K562 (cell line): ENCODE data around the gene LAMB3. TPM values are rescaled to one million over a fixed set of nuclear protein-coding genes. Genes with fewer than 3 reads are reported as not detected.

Experiments used
- ARHGAP35 ChIP-seq: fragments of 450-650 bp; IDR thresholded peaks from 2 replicates; pipeline ENCODE4 v1.6.1; 2018; ENCODE audit not compliant: partially characterized antibody
- CBFA2T2 ChIP-seq: fragments of 450-650 bp; conservative IDR thresholded peaks from 2 replicates; pipeline ENCODE4 v1.6.1; 2017; ENCODE audit warnings: mild to moderate bottlenecking
- CBX2 ChIP-seq: fragments of 200-600 bp; sonication (generic); IDR thresholded peaks from one replicate; pipeline ENCODE4 v1.6.1; 2012; ENCODE audit warnings: mild to moderate bottlenecking, low read length, inconsistent platforms; ENCODE audit not compliant: insufficient read depth, poor library complexity, severe bottlenecking
- FOXJ2 ChIP-seq: fragments of 200-800 bp; sonication (Bioruptor generic); IDR thresholded peaks from 2 replicates; pipeline ENCODE4 v1.6.1; 2016; ENCODE audit warnings: missing genetic modification characterization, missing compliant biosample characterization
- JUNB ChIP-seq: fragments of 450-650 bp; formaldehyde crosslinking; conservative IDR thresholded peaks from 2 replicates; pipeline ENCODE4 v1.4.0; 2020; ENCODE audit warnings: mild to moderate bottlenecking
- JUND ChIP-seq, 2 experiments: IDR thresholded peaks; 2 replicates in 1 of 2; 3 replicates in 1 of 2; pipeline ENCODE4 v1.6.1; 2011; ENCODE audit warnings: borderline replicate concordance in 2 of 2, low read depth in 2 of 2, low read length in 2 of 2, improper control_type of control experiment in 1 of 2, missing biosample characterization in 1 of 2, missing genetic modification characterization in 1 of 2, missing genetic modification reagents in 1 of 2
- MED1 ChIP-seq: sonication (generic); formaldehyde crosslinking; IDR thresholded peaks from 2 replicates; pipeline ENCODE4 v1.8.1; 2023; ENCODE audit warnings: missing genetic modification reagents, borderline replicate concordance
- MNT ChIP-seq, 2 experiments: fragments of 450-650 bp; conservative IDR thresholded peaks; 2 replicates each; pipeline ENCODE4 v1.6.1; 2017; ENCODE audit warnings: mild to moderate bottlenecking in 2 of 2, moderate library complexity in 2 of 2
- SIN3B ChIP-seq: fragments of 450-650 bp; IDR thresholded peaks from 2 replicates; pipeline ENCODE4 v1.6.1; 2017; ENCODE audit warnings: low read depth, mild to moderate bottlenecking, moderate library complexity
- USF1 ChIP-seq: sonication (generic); formaldehyde crosslinking; IDR thresholded peaks from 2 replicates; pipeline ENCODE4 v1.9.0; 2022; ENCODE audit warnings: mild to moderate bottlenecking, missing genetic modification reagents
- YBX1 ChIP-seq: fragments of 450-650 bp; IDR thresholded peaks from 2 replicates; pipeline ENCODE4 v1.7.1; 2016; ENCODE audit warnings: mild to moderate bottlenecking
- ZNF263 ChIP-seq: sonication (generic); formaldehyde crosslinking; IDR thresholded peaks from 2 replicates; pipeline ENCODE4 v1.8.0; 2022; ENCODE audit warnings: mild to moderate bottlenecking, missing genetic modification reagents, borderline replicate concordance
- polyA plus RNA-seq, 8 experiments: library from polyadenylated mRNA; depleted of rRNA in 4 of 8; stranded (reverse) in 5 of 8; unstranded in 3 of 8; fragments of >200 nt; fragmentation: Nextera tagmentation in 2 of 8; fragmentation: Illumina TruSeq in 1 of 8; extraction: Ambion mirVana in 2 of 8; extraction: Trizol in 1 of 8; gene quantifications; 2 replicates each; pipeline versions ENCODE4 v1.2.1 to v1.2.3, GENCODE V29; 2011 to 2014; ENCODE audit warnings: inconsistent platforms in 1 of 8, missing spikeins in 1 of 8
- total RNA-seq, 7 experiments: library from RNA; depleted of rRNA in 6 of 7; stranded (reverse); fragments of >200 nt in 6 of 7; fragmentation: Illumina TruSeq in 2 of 7; extraction: Trizol in 2 of 7; gene quantifications; 2 replicates each; pipeline versions ENCODE4 v1.2.1 to v1.2.3, GENCODE V29; 2011 to 2021; ENCODE audit warnings: low replicate concordance in 1 of 7
- TF ChIP-seq, protein P1 (sequence below): fragments of 450-650 bp; IDR thresholded peaks from 2 replicates; pipeline ENCODE4 v1.6.1; 2016; ENCODE audit warnings: mild to moderate bottlenecking, moderate library complexity

Gene LAMB3
- total and polyA plus RNA-seq, 9 of the 15 experiments (the other 6 are each of a cell fraction or from before 2014, with no cell fraction given), result 0.08 to 1.3 (median 0.91) TPM

- TF ChIP-seq, protein P1, sequence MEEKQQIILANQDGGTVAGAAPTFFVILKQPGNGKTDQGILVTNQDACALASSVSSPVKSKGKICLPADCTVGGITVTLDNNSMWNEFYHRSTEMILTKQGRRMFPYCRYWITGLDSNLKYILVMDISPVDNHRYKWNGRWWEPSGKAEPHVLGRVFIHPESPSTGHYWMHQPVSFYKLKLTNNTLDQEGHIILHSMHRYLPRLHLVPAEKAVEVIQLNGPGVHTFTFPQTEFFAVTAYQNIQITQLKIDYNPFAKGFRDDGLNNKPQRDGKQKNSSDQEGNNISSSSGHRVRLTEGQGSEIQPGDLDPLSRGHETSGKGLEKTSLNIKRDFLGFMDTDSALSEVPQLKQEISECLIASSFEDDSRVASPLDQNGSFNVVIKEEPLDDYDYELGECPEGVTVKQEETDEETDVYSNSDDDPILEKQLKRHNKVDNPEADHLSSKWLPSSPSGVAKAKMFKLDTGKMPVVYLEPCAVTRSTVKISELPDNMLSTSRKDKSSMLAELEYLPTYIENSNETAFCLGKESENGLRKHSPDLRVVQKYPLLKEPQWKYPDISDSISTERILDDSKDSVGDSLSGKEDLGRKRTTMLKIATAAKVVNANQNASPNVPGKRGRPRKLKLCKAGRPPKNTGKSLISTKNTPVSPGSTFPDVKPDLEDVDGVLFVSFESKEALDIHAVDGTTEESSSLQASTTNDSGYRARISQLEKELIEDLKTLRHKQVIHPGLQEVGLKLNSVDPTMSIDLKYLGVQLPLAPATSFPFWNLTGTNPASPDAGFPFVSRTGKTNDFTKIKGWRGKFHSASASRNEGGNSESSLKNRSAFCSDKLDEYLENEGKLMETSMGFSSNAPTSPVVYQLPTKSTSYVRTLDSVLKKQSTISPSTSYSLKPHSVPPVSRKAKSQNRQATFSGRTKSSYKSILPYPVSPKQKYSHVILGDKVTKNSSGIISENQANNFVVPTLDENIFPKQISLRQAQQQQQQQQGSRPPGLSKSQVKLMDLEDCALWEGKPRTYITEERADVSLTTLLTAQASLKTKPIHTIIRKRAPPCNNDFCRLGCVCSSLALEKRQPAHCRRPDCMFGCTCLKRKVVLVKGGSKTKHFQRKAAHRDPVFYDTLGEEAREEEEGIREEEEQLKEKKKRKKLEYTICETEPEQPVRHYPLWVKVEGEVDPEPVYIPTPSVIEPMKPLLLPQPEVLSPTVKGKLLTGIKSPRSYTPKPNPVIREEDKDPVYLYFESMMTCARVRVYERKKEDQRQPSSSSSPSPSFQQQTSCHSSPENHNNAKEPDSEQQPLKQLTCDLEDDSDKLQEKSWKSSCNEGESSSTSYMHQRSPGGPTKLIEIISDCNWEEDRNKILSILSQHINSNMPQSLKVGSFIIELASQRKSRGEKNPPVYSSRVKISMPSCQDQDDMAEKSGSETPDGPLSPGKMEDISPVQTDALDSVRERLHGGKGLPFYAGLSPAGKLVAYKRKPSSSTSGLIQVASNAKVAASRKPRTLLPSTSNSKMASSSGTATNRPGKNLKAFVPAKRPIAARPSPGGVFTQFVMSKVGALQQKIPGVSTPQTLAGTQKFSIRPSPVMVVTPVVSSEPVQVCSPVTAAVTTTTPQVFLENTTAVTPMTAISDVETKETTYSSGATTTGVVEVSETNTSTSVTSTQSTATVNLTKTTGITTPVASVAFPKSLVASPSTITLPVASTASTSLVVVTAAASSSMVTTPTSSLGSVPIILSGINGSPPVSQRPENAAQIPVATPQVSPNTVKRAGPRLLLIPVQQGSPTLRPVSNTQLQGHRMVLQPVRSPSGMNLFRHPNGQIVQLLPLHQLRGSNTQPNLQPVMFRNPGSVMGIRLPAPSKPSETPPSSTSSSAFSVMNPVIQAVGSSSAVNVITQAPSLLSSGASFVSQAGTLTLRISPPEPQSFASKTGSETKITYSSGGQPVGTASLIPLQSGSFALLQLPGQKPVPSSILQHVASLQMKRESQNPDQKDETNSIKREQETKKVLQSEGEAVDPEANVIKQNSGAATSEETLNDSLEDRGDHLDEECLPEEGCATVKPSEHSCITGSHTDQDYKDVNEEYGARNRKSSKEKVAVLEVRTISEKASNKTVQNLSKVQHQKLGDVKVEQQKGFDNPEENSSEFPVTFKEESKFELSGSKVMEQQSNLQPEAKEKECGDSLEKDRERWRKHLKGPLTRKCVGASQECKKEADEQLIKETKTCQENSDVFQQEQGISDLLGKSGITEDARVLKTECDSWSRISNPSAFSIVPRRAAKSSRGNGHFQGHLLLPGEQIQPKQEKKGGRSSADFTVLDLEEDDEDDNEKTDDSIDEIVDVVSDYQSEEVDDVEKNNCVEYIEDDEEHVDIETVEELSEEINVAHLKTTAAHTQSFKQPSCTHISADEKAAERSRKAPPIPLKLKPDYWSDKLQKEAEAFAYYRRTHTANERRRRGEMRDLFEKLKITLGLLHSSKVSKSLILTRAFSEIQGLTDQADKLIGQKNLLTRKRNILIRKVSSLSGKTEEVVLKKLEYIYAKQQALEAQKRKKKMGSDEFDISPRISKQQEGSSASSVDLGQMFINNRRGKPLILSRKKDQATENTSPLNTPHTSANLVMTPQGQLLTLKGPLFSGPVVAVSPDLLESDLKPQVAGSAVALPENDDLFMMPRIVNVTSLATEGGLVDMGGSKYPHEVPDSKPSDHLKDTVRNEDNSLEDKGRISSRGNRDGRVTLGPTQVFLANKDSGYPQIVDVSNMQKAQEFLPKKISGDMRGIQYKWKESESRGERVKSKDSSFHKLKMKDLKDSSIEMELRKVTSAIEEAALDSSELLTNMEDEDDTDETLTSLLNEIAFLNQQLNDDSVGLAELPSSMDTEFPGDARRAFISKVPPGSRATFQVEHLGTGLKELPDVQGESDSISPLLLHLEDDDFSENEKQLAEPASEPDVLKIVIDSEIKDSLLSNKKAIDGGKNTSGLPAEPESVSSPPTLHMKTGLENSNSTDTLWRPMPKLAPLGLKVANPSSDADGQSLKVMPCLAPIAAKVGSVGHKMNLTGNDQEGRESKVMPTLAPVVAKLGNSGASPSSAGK, result peak; percentile 36; the same call in 1 of the 2 replicates
- peak; percentile 82 for TF ChIP-seq JUND (IDR thresholded peaks at IDR 0.05; ENCODE audit: borderline replicate concordance, low read depth, low read length)
- TF ChIP-seq JUND (tag; IDR thresholded peaks at IDR 0.05; ENCODE audit: borderline replicate concordance, low read depth, low read length), result peak; percentile 87; the same call in 2 of the 3 replicates
- no peak for TF ChIP-seq ARHGAP35
- no peak for TF ChIP-seq JUNB (CRISPR knock-in tag)
- no peak for TF ChIP-seq FOXJ2
- TF ChIP-seq SIN3B, result no peak
- no peak for TF ChIP-seq YBX1
- TF ChIP-seq ZNF263 (CRISPR knock-in tag), result no peak
- no peak for TF ChIP-seq MED1 (CRISPR knock-in tag)
- no peak for TF ChIP-seq MNT (conservative IDR thresholded peaks at IDR 0.05)
- TF ChIP-seq CBX2, result no peak
- no peak for TF ChIP-seq USF1 (CRISPR knock-in tag)
- TF ChIP-seq CBFA2T2, result peak; percentile 40
These were observed 3.1 kb downstream of the LAMB3 start (continued) for GRCh38 chr1:209648931-209649776.
